Heart right ventricle (tissue), 16 donors: ENCODE results near the gene VASN. TPM values are rescaled to one million over a fixed set of nuclear protein-coding genes. Genes with fewer than 3 reads are reported as not detected.

Source experiments
- ATAC-seq, 8 donors: fragments of 200-7000 bp; cut with Tn5 transposase; one replicate each; pipeline ENCODE4 v1.9.1; 2020; ENCODE audit warnings: mild to moderate bottlenecking in 8 of 8, moderate library complexity in 8 of 8, moderate number of reproducible peaks in 1 of 8
- DNase-seq, 2 donors: peaks; one replicate each; pipeline ENCODE4 v3.0.0-alpha.2; 2020
- H3K27ac ChIP-seq, 10 donors: fragments of 200-600 bp; sonication (generic) in 2 of 10; one replicate each; pipeline versions ENCODE4 v1.5.0 to v1.8.0; 2020 to 2022; ENCODE audit warnings: mild to moderate bottlenecking in 3 of 10
- H3K27me3 ChIP-seq, 7 donors: fragments of 200-600 bp; one replicate each; pipeline ENCODE4 v1.8.0; 2021 to 2022; ENCODE audit warnings: mild to moderate bottlenecking in 2 of 7
- H3K36me3 ChIP-seq, 9 donors: fragments of 200-600 bp; sonication (generic) in 1 of 9; one replicate each; pipeline versions ENCODE4 v1.5.0 to v1.8.0; 2020 to 2022; ENCODE audit warnings: mild to moderate bottlenecking in 2 of 9
- H3K4me1 ChIP-seq, 9 donors: fragments of 200-600 bp; sonication (generic) in 1 of 9; one replicate each; pipeline versions ENCODE4 v1.5.0 to v1.8.0; 2020 to 2022; ENCODE audit warnings: mild to moderate bottlenecking in 4 of 9
- H3K4me3 ChIP-seq, 10 donors: fragments of 200-600 bp; sonication (generic) in 2 of 10; one replicate each; pipeline versions ENCODE4 v1.5.0 to v1.8.0; 2020 to 2022; ENCODE audit warnings: mild to moderate bottlenecking in 7 of 10, moderate library complexity in 2 of 10
- H3K9me3 ChIP-seq, 11 donors: fragments of 200-600 bp in 10 of 11; sonication (generic) in 2 of 11; one replicate each; pipeline versions ENCODE4 v1.5.0 to v1.8.0; 2013 to 2022; ENCODE audit warnings: mild to moderate bottlenecking in 2 of 11, control low read depth in 1 of 11, moderate library complexity in 1 of 11
- CTCF ChIP-seq, 9 donors: fragments of 200-600 bp; sonication (generic) in 2 of 9; IDR thresholded peaks; one replicate each; pipeline versions ENCODE4 v1.5.0 to v1.8.0; 2021 to 2022; ENCODE audit warnings: antibody characterized with exemption in 9 of 9, mild to moderate bottlenecking in 5 of 9, moderate library complexity in 1 of 9
- WGBS, 2 donors: extraction: QIAGEN DNeasy Blood & Tissue Kit; methylation state at CpG; one replicate each; pipeline ENCODE4 v1.1.7; 2013; ENCODE audit warnings: inconsistent platforms in 1 of 2; 5-methylcytosine and 5-hydroxymethylcytosine counted together
- intact Hi-C, 10 donors: fragments of 100-400 bp; cut with DNase I; formaldehyde crosslinking; loops; one replicate each; pipeline versions ENCODE4 v1.11.1 to v1.14.2; 2022
- polyA plus RNA-seq, 2 donors: library from polyadenylated mRNA; stranded (reverse); fragments of 200-250 nt; gene quantifications; one replicate each; pipeline ENCODE4 v1.2.3, GENCODE V29; 2013
- total RNA-seq, 10 donors: library from RNA; stranded (reverse); fragmentation: NEBNext Ultra II Directional in 3 of 10; extraction: Animal tissue kit (Norgen Biotek cat#: 25700) in 3 of 10; gene quantifications; one replicate each; pipeline versions ENCODE4 v1.2.1 to v1.2.4, GENCODE V29; 2021 to 2023
- donor health status: Arrhythmogenic right ventricular cardiomyopathy.
- donor health status: ischemic (EF 13 %, LVEDD 7.1; RV severe dilation, severe dysfunction).
- donor health status: healthy with polysubstance abuse.
- donor health status: DM: no; HTN: yes; CAD: no.
- donor health status: DM: no; HTN: no; CAD: no.
- donor health status: ischemic (EF 25% LVEDD 6.9; RV normal size, moderate dysfunction).
- donor health status: ischemic (EF 25% LVEDD 5.7; RV mildly dilated, moderate dysfunction).
- donor health status: healthy.
- donor health status: DM: yes; HTN: yes; CAD: no.
- donor health status: Ischemic cardiomyopathy.
- donor health status: ischemic (EF 35%, LVEDD 5.7; RV mildly dilated, moderate dysfunction).
- donor health status: nonischemic (EF 11% LVEDD 7.7; RV severe dilation, severe dysfunction).
- donor health status: DM: yes; HTN: yes; CAD: no.
- donor health status: PGD.
- donor health status: ischemic (EF 29% LVEDD 5.4; RV normal size, mild dysfunction).
- donor health status: nonischemic (EF 23%, LVEDD 6.1; RV moderate dilation, normal function).

VASN gene
- total and polyA plus RNA-seq, 12 donors, result 3.1 to 27.9 (median 6.0) TPM

DNA sequence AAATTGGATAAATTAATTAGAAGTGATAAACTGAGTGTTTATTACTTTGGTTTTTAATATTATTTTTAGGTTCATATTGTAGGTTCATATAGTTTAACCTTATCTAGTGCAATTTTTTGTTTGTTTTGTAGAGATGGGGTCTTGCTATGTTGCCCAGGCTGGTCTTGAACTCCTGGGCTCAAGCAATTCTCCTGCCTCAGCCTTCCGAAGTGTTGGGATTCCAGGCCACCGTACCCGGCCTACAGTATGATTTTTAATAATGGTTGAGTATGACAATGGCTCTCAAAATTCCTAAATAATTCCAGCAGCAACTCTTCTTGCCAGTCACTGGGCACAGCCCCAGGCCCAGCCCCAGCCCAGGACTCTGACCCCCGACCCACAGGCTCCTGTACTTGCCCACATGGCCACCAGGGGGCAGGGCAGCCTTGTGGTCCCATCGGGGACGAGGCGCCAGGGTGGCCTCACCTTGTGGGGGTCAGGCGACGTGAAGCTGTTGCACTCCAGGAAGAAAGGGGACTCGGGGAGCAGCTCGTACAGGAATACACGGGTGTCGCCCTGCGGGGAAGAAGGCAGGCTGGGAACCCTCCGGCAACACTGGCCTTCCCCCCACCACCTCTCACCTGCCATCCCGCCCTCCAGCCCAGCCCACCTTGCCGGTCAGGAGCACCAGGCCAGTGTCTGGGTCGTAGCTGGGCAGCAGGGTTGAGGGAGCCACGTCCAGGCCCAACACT, 12.7 kb upstream of the VASN start:
- H3K4me1 ChIP-seq, result no peaks in the 10 kb centered on the region
- H3K27me3 ChIP-seq, result no peaks in the 10 kb centered on the region
- H3K36me3 ChIP-seq, result peaks cover 0 to 92% (median 14%) of the 10 kb centered on the region in 9 donors
- H3K9me3 ChIP-seq, result no peaks in the 10 kb centered on the region
- 41 to 51% methylated on average over 19 of the region's 19 CpGs for WGBS, 2 donors
- peak; percentile 43 to 84 (median 72) for ATAC-seq
- peak; percentile 58 to 78 for DNase-seq
- no peak overlapping the region for H3K4me3 ChIP-seq
- TF ChIP-seq CTCF (IDR thresholded peaks at IDR 0.05), result peak; percentile 88 to 96 (median 94)
- no peak overlapping the region for H3K27ac ChIP-seq
- intact Hi-C loops, result loop anchor here (1.0 to 2.0 kb wide), 3 partner anchors 43 to 44 kb away; no protein-coding TSS in a partner anchor

GRCh38 chr16:4359914-4360313, 11.7 kb upstream of the VASN start:
- H3K9me3 ChIP-seq, result no peaks in the 10 kb centered on the region
- DNase-seq, result no peak
- 86 to 91% methylated on average over 3 of the region's 3 CpGs for WGBS, 2 donors
- intact Hi-C loops, result loop anchor here (1.0 to 2.0 kb wide), 3 partner anchors 42 to 43 kb away; no protein-coding TSS in a partner anchor
- H3K36me3 ChIP-seq, result peaks cover 0 to 94% (median 20%) of the 10 kb centered on the region in 9 donors
- TF ChIP-seq CTCF (IDR thresholded peaks at IDR 0.05), result no peak
- no peaks in the 10 kb centered on the region for H3K27me3 ChIP-seq
- H3K4me1 ChIP-seq, result no peaks in the 10 kb centered on the region
- H3K27ac ChIP-seq, result no peak overlapping the region
- H3K4me3 ChIP-seq, result no peak overlapping the region
- no peak for ATAC-seq

- intact Hi-C loops, result no loop called here
- 93 to 96% methylated on average over 10 of the region's 11 CpGs for WGBS, 2 donors
- ATAC-seq, result peak in 4 of 8 donors; percentile 4 to 18 (median 11)
These were observed 11.1 kb upstream of the VASN start for GRCh38 chr16:4360538-4361021.

More at GRCh38 chr16:4360538-4361021, 11.1 kb upstream of the VASN start:
- Histone ChIP-seq H3K9me3 (no peaks in the 10 kb centered on the region), H3K4me3 (no peak overlapping the region), H3K27ac (no peak overlapping the region), H3K36me3 (peaks cover 0 to 94% (median 20%) of the 10 kb centered on the region in 9 donors), H3K4me1 (no peaks in the 10 kb centered on the region), H3K27me3 (no peaks in the 10 kb centered on the region)
- DNase-seq, result peak in 1 of 2 donors; percentile 11
- no peak for TF ChIP-seq CTCF (IDR thresholded peaks at IDR 0.05)
